HAP-1 (cell line): ENCODE measurements around the gene ASCC3.

Source experiments
- DNase-seq, 2 experiments: peaks; one replicate each; pipeline ENCODE4 v3.0.0-alpha.2; 2016 to 2020; ENCODE audit warnings: low spot score in 2 of 2
- H3K27me3 ChIP-seq: fragments of 250-450 bp; sonication (Bioruptor Pico); 2 replicates; pipeline ENCODE4 v1.5.1; 2020; ENCODE audit warnings: low read depth, mild to moderate bottlenecking, moderate library complexity
- H3K36me3 ChIP-seq: fragments of 250-450 bp; sonication (Bioruptor Pico); replicated peaks from 2 replicates; pipeline ENCODE4 v1.5.1; 2020; ENCODE audit warnings: mild to moderate bottlenecking
- H3K4me1 ChIP-seq: fragments of 250-450 bp; sonication (Bioruptor Pico); 2 replicates; pipeline ENCODE4 v1.5.1; 2020; ENCODE audit warnings: mild to moderate bottlenecking
- H3K4me3 ChIP-seq: fragments of 250-450 bp; sonication (Bioruptor Pico); 2 replicates; pipeline ENCODE4 v1.5.1; 2020; ENCODE audit warnings: mild to moderate bottlenecking, moderate library complexity
- H3K9me3 ChIP-seq: fragments of 250-450 bp; sonication (Bioruptor Pico); 2 replicates; pipeline ENCODE4 v1.5.1; 2020; ENCODE audit warnings: mild to moderate bottlenecking, moderate library complexity
- in situ Hi-C: fragments of 300-500 bp; cut with MboI; formaldehyde crosslinking; loops from 3 replicates; pipeline ENCODE4 v1.14.3; 2020; ENCODE audit warnings: low sequenced_read_pairs, inconsistent platforms, mixed read lengths

Gene ASCC3

GRCh38 chr6:100719883-100720682, 161.0 kb downstream of the ASCC3 start:
- no peak overlapping the region for H3K4me3 ChIP-seq
- in situ Hi-C loops: no loop called here
- no peaks in the 10 kb centered on the region for H3K9me3 ChIP-seq
- no peaks in the 10 kb centered on the region for H3K36me3 ChIP-seq
- H3K4me1 ChIP-seq: no peaks in the 10 kb centered on the region
- no peaks in the 10 kb centered on the region for H3K27me3 ChIP-seq
- peak in 1 of 2 experiments; percentile 39 for DNase-seq

DNA sequence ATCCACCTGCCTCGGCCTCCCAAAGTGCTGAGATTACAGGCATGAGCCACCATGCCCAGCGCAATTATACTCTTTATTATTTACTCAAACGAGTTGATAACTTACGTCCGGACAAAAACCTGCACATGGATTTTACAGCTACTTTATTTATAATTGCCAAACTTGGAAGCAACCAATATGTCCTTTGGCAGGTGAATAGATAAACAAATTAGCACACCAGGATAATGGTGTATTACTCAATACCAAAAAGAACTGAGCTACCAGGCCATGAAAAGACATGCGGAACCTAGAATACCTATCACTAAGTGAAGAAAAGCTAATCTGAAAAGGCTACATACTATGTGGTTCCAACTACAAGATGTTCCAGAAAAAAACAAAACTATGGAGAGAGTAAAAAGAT, 168.1 kb downstream of the ASCC3 start:
- Histone ChIP-seq H3K9me3 (no peaks in the 10 kb centered on the region), H3K4me3 (no peak overlapping the region), H3K27me3 (no peaks in the 10 kb centered on the region), H3K36me3 (no peaks in the 10 kb centered on the region), H3K4me1 (no peaks in the 10 kb centered on the region)
- DNase-seq: no peak
- in situ Hi-C loops: no loop called here

DNA sequence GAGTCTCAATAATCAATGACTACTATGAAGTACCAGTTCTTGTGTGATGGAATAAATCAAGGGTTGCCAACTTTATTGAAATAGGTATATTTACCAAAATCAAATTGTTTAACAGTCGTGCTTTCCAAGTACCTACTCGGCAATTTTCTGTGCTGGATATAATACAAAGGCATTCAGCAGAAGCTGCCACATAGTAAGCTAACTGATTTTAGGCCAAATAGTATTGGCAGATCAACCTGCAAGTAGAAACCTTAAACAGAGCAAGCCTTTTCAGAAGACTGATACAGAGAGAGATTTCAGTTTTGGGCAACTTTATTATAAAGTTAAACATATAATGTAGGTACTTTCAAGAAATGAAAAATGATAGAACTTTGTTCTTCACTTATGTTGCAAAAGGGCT, 174.6 kb downstream of the ASCC3 start:
- Histone ChIP-seq H3K36me3 (no peaks in the 10 kb centered on the region), H3K27me3 (no peaks in the 10 kb centered on the region), H3K9me3 (no peaks in the 10 kb centered on the region), H3K4me1 (no peaks in the 10 kb centered on the region), H3K4me3 (no peak overlapping the region)
- in situ Hi-C loops: no loop called here
- no peak for DNase-seq

- Histone ChIP-seq H3K9me3 (no peaks in the 10 kb centered on the region; the same call in 1 of the 2 replicates), H3K4me1 (no peaks in the 10 kb centered on the region), H3K4me3 (no peak overlapping the region), H3K36me3 (no peaks in the 10 kb centered on the region), H3K27me3 (no peaks in the 10 kb centered on the region)
- in situ Hi-C loops: no loop called here
- no peak for DNase-seq
Observed at GRCh38 chr6:100704961-100705360, 176.2 kb downstream of the ASCC3 start.

- in situ Hi-C loops: no loop called here
- H3K36me3 ChIP-seq: no peaks in the 10 kb centered on the region
- H3K27me3 ChIP-seq: no peaks in the 10 kb centered on the region
- DNase-seq: no peak
- H3K9me3 ChIP-seq: no peaks in the 10 kb centered on the region; the same call in 1 of the 2 replicates
- no peak overlapping the region for H3K4me3 ChIP-seq
- H3K4me1 ChIP-seq: no peaks in the 10 kb centered on the region
Observed at GRCh38 chr6:100701728-100702127, 179.4 kb downstream of the ASCC3 start.

- in situ Hi-C loops: no loop called here
- H3K9me3 ChIP-seq: no peaks in the 10 kb centered on the region; the same call in 1 of the 2 replicates
- DNase-seq: no peak
- H3K36me3 ChIP-seq: no peaks in the 10 kb centered on the region
- no peaks in the 10 kb centered on the region for H3K27me3 ChIP-seq
- H3K4me1 ChIP-seq: no peaks in the 10 kb centered on the region
- no peak overlapping the region for H3K4me3 ChIP-seq
Observed at GRCh38 chr6:100700009-100700408, 181.1 kb downstream of the ASCC3 start.

DNA sequence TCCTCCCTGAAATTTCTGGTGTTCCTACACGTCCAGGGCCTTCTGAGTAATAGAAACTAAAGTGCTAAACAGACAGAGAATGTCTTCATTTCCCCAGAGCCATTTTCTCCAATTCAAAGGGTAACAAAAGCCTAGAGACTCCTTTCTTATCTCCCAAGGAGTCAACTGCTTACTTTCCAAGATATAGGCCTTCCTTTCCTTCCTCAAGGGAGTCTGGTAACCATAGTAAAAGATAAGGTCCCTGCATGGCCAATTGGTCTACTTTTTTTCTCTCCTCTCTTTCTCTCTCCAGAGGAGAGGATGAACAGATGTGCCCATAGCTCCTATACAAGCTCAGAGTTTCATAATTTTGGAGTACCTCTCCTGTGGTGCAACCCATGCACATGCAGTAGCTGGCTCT, 185.7 kb downstream of the ASCC3 start:
- no peaks in the 10 kb centered on the region for H3K36me3 ChIP-seq
- no peaks in the 10 kb centered on the region for H3K4me1 ChIP-seq
- no peak overlapping the region for H3K4me3 ChIP-seq
- no peaks in the 10 kb centered on the region for H3K27me3 ChIP-seq
- no peaks in the 10 kb centered on the region; the same call in 1 of the 2 replicates for H3K9me3 ChIP-seq
- in situ Hi-C loops: no loop called here
- no peak for DNase-seq

GRCh38 chr6:100693249-100693927, 187.7 kb downstream of the ASCC3 start:
- no peak for DNase-seq
- no peaks in the 10 kb centered on the region for H3K9me3 ChIP-seq
- in situ Hi-C loops: no loop called here
- no peaks in the 10 kb centered on the region for H3K4me1 ChIP-seq
- no peak overlapping the region for H3K4me3 ChIP-seq
- no peaks in the 10 kb centered on the region for H3K27me3 ChIP-seq
- no peaks in the 10 kb centered on the region for H3K36me3 ChIP-seq

DNA sequence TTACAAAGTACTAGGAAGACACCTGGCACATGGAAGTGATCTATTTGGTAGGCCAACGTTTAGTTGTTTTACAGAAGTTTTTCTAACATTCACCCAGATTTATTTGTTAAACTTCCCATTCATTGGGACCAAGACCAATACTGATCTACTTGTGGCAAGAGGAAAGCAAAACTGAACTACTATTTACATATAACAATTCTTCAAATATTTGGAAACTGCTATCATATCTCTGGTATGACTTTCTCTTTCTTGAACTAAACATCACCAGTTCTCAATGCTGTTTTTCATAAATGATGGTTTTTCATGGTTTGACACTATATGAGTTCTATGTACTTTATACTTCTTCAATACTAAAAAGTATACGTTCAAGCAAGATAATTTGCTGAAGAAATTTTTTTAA, 189.2 kb downstream of the ASCC3 start:
- in situ Hi-C loops: no loop called here
- Histone ChIP-seq H3K27me3 (no peaks in the 10 kb centered on the region), H3K9me3 (no peaks in the 10 kb centered on the region), H3K4me3 (no peak overlapping the region), H3K36me3 (no peaks in the 10 kb centered on the region), H3K4me1 (no peaks in the 10 kb centered on the region)
- no peak for DNase-seq

GRCh38 chr6:100686216-100686615, 194.9 kb downstream of the ASCC3 start:
- no peak overlapping the region for H3K4me3 ChIP-seq

GRCh38 chr6:100685747-100686146, 195.4 kb downstream of the ASCC3 start:
- DNase-seq: no peak
- in situ Hi-C loops: no loop called here
- no peaks in the 10 kb centered on the region for H3K9me3 ChIP-seq
- no peak overlapping the region for H3K4me3 ChIP-seq
- no peaks in the 10 kb centered on the region for H3K36me3 ChIP-seq
- H3K4me1 ChIP-seq: peaks cover 15% of the 10 kb centered on the region
- no peaks in the 10 kb centered on the region for H3K27me3 ChIP-seq

More at GRCh38 chr6:100686216-100686615, 194.9 kb downstream of the ASCC3 start:
- no peaks in the 10 kb centered on the region for H3K9me3 ChIP-seq
- in situ Hi-C loops: no loop called here
- no peaks in the 10 kb centered on the region for H3K27me3 ChIP-seq
- H3K36me3 ChIP-seq: no peaks in the 10 kb centered on the region
- H3K4me1 ChIP-seq: peaks cover 15% of the 10 kb centered on the region
- DNase-seq: no peak

GRCh38 chr6:100680163-100680562, 201.0 kb downstream of the ASCC3 start:
- no peak overlapping the region for H3K4me3 ChIP-seq
- no peaks in the 10 kb centered on the region for H3K36me3 ChIP-seq
- H3K27me3 ChIP-seq: no peaks in the 10 kb centered on the region
- no peaks in the 10 kb centered on the region for H3K9me3 ChIP-seq
- DNase-seq: no peak
- H3K4me1 ChIP-seq: peaks cover 15% of the 10 kb centered on the region
- in situ Hi-C loops: no loop called here

- Histone ChIP-seq H3K27me3 (no peaks in the 10 kb centered on the region), H3K9me3 (no peaks in the 10 kb centered on the region), H3K36me3 (no peaks in the 10 kb centered on the region), H3K4me3 (no peak overlapping the region), H3K4me1 (peaks cover 3% of the 10 kb centered on the region)
- DNase-seq: no peak
- in situ Hi-C loops: no loop called here
Observed at GRCh38 chr6:100678027-100678426, 203.1 kb downstream of the ASCC3 start.

DNA sequence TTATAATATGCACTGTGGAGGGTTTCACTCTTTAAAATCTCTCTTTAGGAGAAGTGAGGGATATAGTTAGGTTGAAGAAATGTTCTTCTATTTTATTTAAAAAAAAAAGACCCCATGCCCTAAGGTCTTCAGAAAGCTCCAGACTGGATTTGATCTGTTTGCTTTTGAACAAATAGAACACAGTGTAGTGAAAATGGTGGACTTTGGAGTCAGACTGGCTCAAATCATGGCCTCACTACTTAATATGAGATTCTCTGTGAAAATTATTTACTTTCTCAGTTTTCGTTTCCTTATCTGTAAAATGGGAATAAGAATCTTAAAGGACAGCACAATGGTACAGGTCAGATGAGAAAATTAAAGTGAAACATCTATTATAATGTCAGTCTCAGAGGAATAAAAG, 203.9 kb downstream of the ASCC3 start:
- H3K4me1 ChIP-seq: peaks cover 3% of the 10 kb centered on the region
- H3K27me3 ChIP-seq: no peaks in the 10 kb centered on the region
- no peaks in the 10 kb centered on the region for H3K9me3 ChIP-seq
- no peak overlapping the region for H3K4me3 ChIP-seq
- no peaks in the 10 kb centered on the region for H3K36me3 ChIP-seq
- DNase-seq: no peak
- in situ Hi-C loops: no loop called here
